Fibroblast of lung (primary cell): Measurements from ENCODE around the gene P2RX6.

Experiments
- CTCF ChIP-seq, 2 donors: IDR thresholded peaks in 1 of 2; conservative IDR thresholded peaks in 1 of 2; 1 replicate in 1 of 2; 2 replicates in 1 of 2; pipeline ENCODE4 v1.5.1; 2011 to 2012; ENCODE audit warnings: low read length in 2 of 2, control low read depth in 1 of 2, inconsistent platforms in 1 of 2, low read depth in 1 of 2, mild to moderate bottlenecking in 1 of 2
- EZH2 ChIP-seq: IDR thresholded peaks from 2 replicates; pipeline ENCODE4 v1.5.1; 2012; ENCODE audit warnings: low read length, control low read depth, mild to moderate bottlenecking; ENCODE audit errors: missing control alignments

GRCh38 chr22:21012446-21013407, 2.2 kb upstream of the P2RX6 start:
- TF ChIP-seq CTCF (conservative IDR thresholded peaks at IDR 0.05 in 1 of 2, IDR thresholded peaks at IDR 0.05 in 1 of 2; ENCODE audit: low read depth in 1 of 2, low read length in 2 of 2) (no peak), EZH2 (no peak)
